Panc1 (cell line): ENCODE data around the gene PMAIP1. TPM values are rescaled to one million over a fixed set of nuclear protein-coding genes. Genes with fewer than 3 reads are reported as not detected.
"Not testable (repeated sequence)": the region's sequence is repeated elsewhere in the genome, so short reads cannot be mapped to it uniquely, and the experiment has no call there.

Experiments used
- ATAC-seq: fragments of 200-7000 bp; cut with Tn5 transposase; 2 replicates; pipeline ENCODE4 v1.9.1; 2020; ENCODE audit warnings: mild to moderate bottlenecking, moderate library complexity
- BruUV-seq: library from RNA; stranded (reverse); fragments of 400-500 nt; replicated peaks from 2 replicates; lab custom pipeline; 2021; lab: Mats Ljungman, UMichigan
- CTCF ChIA-PET: fragments of 300-600 bp; sonication (Branson Sonifier 250); formaldehyde crosslinking; loops from one replicate; lab custom pipeline; 2022; ENCODE audit warnings: antibody characterized with exemption; lab: Charles Lee
- POLR2A ChIA-PET: fragments of 300-600 bp; sonication (Branson Sonifier 250); formaldehyde crosslinking; loops from one replicate; lab custom pipeline; 2022; ENCODE audit warnings: antibody characterized with exemption; lab: Charles Lee
- DNase-seq: peaks from one replicate; pipeline ENCODE4 v3.0.0-alpha.2; 2010; ENCODE audit warnings: low read depth, low spot score
- H3K27ac ChIP-seq: 2 replicates; pipeline ENCODE4 v1.5.1; 2011; ENCODE audit warnings: mild to moderate bottlenecking, low read length, inconsistent platforms
- H3K27me3 ChIP-seq: fragments of 200-500 bp; sonication (Bioruptor generic); 2 replicates; pipeline ENCODE4 v1.6.0; 2014; ENCODE audit warnings: low read length, inconsistent platforms; ENCODE audit not compliant: control insufficient read depth, insufficient read depth
- H3K36me3 ChIP-seq: fragments of 200-500 bp; sonication (Bioruptor generic); 2 replicates; pipeline ENCODE4 v1.5.1; 2014; ENCODE audit warnings: inconsistent platforms, mild to moderate bottlenecking, low read length, moderate library complexity; ENCODE audit not compliant: control insufficient read depth, insufficient read depth
- H3K4me1 ChIP-seq: 2 replicates; pipeline ENCODE4 v1.5.1; 2011; ENCODE audit warnings: inconsistent platforms, mild to moderate bottlenecking, low read length, moderate library complexity; ENCODE audit not compliant: control insufficient read depth, insufficient read depth
- H3K4me3 ChIP-seq, 2 experiments: 2 replicates each; pipeline ENCODE4 v1.5.1; 2011 to 2012; ENCODE audit warnings: low read depth in 2 of 2, low read length in 2 of 2, mild to moderate bottlenecking in 2 of 2, inconsistent platforms in 1 of 2, moderate library complexity in 1 of 2
- H3K9me3 ChIP-seq: fragments of 200-500 bp; sonication (Bioruptor generic); 2 replicates; pipeline ENCODE4 v1.5.1; 2014; ENCODE audit warnings: low read depth, mild to moderate bottlenecking, inconsistent platforms, low read length, moderate library complexity; ENCODE audit not compliant: control insufficient read depth, insufficient read depth
- CTCF ChIP-seq: fragments of 450-650 bp; IDR thresholded peaks from 2 replicates; pipeline ENCODE4 v1.5.1; 2017; ENCODE audit warnings: mild to moderate bottlenecking
- POLR2AphosphoS5 ChIP-seq: IDR thresholded peaks from 2 replicates; pipeline ENCODE4 v1.6.1; 2012; ENCODE audit warnings: mild to moderate bottlenecking, low read depth, low read length, moderate library complexity
- SIN3A ChIP-seq: IDR thresholded peaks from 2 replicates; pipeline ENCODE4 v1.6.1; 2012; ENCODE audit warnings: low read depth, mild to moderate bottlenecking, low read length, moderate library complexity, borderline replicate concordance; ENCODE audit not compliant: insufficient read depth
- TCF7L2 ChIP-seq: IDR thresholded peaks from 2 replicates; pipeline ENCODE4 v1.6.1; 2011; ENCODE audit warnings: mild to moderate bottlenecking, low read depth, low read length, inconsistent platforms
- in situ Hi-C: cut with HindIII; loops from 2 replicates; pipeline ENCODE4 v1.10.0; 2016; ENCODE audit warnings: low sequenced_read_pairs, low pct_unique_long_range_greater_than_20kb
- intact Hi-C: fragments of 100-400 bp; cut with micrococcal nuclease; formaldehyde crosslinking; loops from one replicate; pipeline ENCODE4 v1.10.0; 2022; ENCODE audit not compliant: unreplicated experiment
- total RNA-seq: library from RNA; stranded (reverse); gene quantifications from one replicate; pipeline ENCODE4 v1.2.1, GENCODE V29; 2021; ENCODE audit not compliant: unreplicated experiment
- TF ChIP-seq, protein P1 (sequence below), 2 experiments: IDR thresholded peaks; 2 replicates each; pipeline ENCODE4 v1.6.1; 2011 to 2012; ENCODE audit warnings: low read depth in 2 of 2, control low read depth in 1 of 2, low read length in 1 of 2, mild to moderate bottlenecking in 1 of 2, moderate library complexity in 1 of 2; ENCODE audit not compliant: insufficient read depth in 1 of 2

PMAIP1 gene
- total RNA-seq, 1 experiment from 2014 or later, result 7.7 TPM

DNA sequence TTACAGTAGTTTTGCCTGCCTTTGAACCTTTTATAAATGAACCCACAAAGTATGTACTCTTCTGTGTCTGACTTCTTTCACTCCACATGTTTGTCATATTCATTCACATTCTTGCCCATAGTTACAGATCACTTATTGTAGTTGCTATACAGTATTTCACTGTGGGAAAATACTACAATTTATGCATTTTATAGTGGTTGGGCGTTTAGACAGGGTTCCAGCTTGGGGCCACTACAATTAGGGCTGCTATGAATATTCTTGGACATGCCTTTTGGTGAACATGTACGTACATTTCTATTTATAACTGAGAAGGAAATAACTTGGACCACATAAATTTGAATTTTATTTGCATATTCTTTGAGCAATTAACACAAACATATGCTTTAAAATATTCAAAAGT is 15.4 kb upstream of the PMAIP1 start:
- intact Hi-C loops, result no loop called here
- Histone ChIP-seq H3K27ac (no peak overlapping the region), H3K4me1 (no peaks in the 10 kb centered on the region), H3K9me3 (no peaks in the 10 kb centered on the region), H3K4me3 (no peak overlapping the region), H3K27me3 (no peaks in the 10 kb centered on the region), H3K36me3 (no peaks in the 10 kb centered on the region)
- no peak for TF ChIP-seq SIN3A
- no peak for TF ChIP-seq POLR2AphosphoS5
- TF ChIP-seq CTCF, result no peak
- TF ChIP-seq TCF7L2, result no peak
- TF ChIP-seq, protein P1, sequence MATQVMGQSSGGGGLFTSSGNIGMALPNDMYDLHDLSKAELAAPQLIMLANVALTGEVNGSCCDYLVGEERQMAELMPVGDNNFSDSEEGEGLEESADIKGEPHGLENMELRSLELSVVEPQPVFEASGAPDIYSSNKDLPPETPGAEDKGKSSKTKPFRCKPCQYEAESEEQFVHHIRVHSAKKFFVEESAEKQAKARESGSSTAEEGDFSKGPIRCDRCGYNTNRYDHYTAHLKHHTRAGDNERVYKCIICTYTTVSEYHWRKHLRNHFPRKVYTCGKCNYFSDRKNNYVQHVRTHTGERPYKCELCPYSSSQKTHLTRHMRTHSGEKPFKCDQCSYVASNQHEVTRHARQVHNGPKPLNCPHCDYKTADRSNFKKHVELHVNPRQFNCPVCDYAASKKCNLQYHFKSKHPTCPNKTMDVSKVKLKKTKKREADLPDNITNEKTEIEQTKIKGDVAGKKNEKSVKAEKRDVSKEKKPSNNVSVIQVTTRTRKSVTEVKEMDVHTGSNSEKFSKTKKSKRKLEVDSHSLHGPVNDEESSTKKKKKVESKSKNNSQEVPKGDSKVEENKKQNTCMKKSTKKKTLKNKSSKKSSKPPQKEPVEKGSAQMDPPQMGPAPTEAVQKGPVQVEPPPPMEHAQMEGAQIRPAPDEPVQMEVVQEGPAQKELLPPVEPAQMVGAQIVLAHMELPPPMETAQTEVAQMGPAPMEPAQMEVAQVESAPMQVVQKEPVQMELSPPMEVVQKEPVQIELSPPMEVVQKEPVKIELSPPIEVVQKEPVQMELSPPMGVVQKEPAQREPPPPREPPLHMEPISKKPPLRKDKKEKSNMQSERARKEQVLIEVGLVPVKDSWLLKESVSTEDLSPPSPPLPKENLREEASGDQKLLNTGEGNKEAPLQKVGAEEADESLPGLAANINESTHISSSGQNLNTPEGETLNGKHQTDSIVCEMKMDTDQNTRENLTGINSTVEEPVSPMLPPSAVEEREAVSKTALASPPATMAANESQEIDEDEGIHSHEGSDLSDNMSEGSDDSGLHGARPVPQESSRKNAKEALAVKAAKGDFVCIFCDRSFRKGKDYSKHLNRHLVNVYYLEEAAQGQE (IDR thresholded peaks at IDR 0.05; ENCODE audit: insufficient read depth in 1 of 2, low read depth in 2 of 2, low read length in 1 of 2), result no peak
- no TSS peak for BruUV-seq
- POLR2A ChIA-PET, result no interaction called here
- ATAC-seq (no peak), DNase-seq (no peak)
- in situ Hi-C loops, result no loop called here
- CTCF ChIA-PET, result no interaction called here

DNA sequence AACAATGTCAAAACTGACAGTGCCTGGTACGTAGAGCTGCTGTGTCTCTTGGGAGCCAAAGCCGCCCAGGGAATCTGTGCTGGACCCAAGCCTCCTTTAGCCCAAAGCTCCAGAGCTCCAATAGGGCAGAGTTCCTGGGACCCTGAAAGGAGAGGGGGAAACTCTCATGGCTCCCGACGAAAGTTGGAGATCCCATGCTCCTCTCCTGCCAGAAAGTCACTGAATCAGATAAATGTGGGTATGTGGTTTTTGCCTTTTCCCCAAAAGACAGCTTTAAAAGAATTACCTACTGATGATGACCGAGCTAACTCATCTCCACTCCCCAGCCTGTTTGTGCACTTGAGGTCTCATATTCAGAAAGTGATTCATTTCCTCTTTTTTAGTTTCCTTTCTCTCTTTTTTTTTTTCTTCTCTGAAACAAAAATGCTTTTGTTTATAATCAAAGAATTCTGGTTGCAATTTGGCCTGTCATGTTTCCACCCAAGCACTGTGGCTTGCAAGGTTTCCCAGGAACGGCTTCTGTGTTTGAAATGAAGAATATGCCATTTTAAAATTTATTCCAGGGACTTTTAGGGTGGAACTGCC is 14.1 kb upstream of the PMAIP1 start:
- TF ChIP-seq CTCF (no peak), SIN3A (no peak), TCF7L2 (no peak), POLR2AphosphoS5 (no peak)
- TF ChIP-seq, protein P1 (IDR thresholded peaks at IDR 0.05; ENCODE audit: insufficient read depth in 1 of 2, low read depth in 2 of 2, low read length in 1 of 2), result no peak
- no peaks in the 10 kb centered on the region for H3K4me1 ChIP-seq
- no peak overlapping the region for H3K4me3 ChIP-seq
- H3K27ac ChIP-seq, result no peak overlapping the region
- in situ Hi-C loops, result no loop called here
- intact Hi-C loops, result no loop called here
- no peaks in the 10 kb centered on the region for H3K9me3 ChIP-seq
- POLR2A ChIA-PET, result no interaction called here
- no peaks in the 10 kb centered on the region for H3K27me3 ChIP-seq
- no TSS peak for BruUV-seq
- ATAC-seq (no peak), DNase-seq (no peak)
- H3K36me3 ChIP-seq, result no peaks in the 10 kb centered on the region
- CTCF ChIA-PET, result no interaction called here

DNA sequence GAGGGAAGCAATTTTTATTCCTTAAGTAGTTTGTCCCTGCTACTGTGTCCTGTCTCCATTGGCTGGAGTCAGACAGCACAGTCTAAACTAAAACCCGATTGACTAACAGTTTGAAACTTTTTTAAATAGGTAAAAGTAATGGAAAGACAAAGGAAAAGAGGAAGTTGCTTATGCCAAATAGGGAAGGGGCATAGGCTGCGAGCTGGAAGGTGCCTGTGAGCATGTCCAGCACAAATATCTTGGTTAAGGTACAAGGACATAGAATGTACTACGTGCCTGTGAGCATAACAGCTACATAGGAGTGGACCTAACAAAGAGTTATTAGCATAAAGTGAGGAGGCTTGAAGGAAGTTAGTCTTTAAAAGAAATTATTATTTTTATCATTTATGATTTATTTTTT is 13.4 kb upstream of the PMAIP1 start:
- CTCF ChIA-PET, DNase-seq, H3K9me3 ChIP-seq, H3K4me1 ChIP-seq, H3K27ac ChIP-seq, H3K4me3 ChIP-seq, intact Hi-C loops, BruUV-seq, H3K36me3 ChIP-seq, H3K27me3 ChIP-seq, in situ Hi-C loops, POLR2A ChIA-PET, ATAC-seq: not testable (repeated sequence)
